NT2/D1 (cell line): ENCODE results near the gene TAF4B.

Experiments used
- SUZ12 ChIP-seq: IDR thresholded peaks from 2 replicates; pipeline ENCODE4 v1.6.1; 2011; ENCODE audit not compliant: insufficient read length, insufficient read depth; ENCODE audit errors: extremely low read depth
- YY1 ChIP-seq: IDR thresholded peaks from 2 replicates; pipeline ENCODE4 v1.6.1; 2011; ENCODE audit not compliant: insufficient read length, insufficient read depth
- ZNF274 ChIP-seq: IDR thresholded peaks from 2 replicates; pipeline ENCODE4 v1.6.1; 2011; ENCODE audit warnings: mild to moderate bottlenecking, low read depth, low read length

DNA sequence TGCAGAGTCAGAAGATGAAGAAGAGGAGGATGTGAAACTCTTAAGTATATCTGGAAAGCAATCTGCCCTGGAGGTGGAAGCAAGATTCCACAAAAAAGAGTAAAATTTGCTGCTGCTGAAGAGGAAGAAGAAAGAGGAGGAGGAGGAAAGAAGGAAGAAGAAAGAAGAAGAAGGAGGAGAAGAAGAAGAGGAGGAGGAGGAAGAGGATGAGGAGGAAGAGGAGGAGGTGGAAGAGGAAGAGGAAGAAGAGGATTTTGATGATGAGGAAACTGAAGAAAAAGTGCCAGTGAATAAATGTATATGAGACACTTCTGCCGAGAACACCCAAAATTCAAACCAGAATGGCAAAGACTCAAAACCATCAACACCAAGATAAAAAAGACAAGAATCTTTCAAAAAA, 20.9 kb upstream of the TAF4B start:
- TF ChIP-seq ZNF274 = no peak
- TF ChIP-seq SUZ12 = no peak
- no peak for TF ChIP-seq YY1
